ENCODE measurements around the gene POMC. TPM values are rescaled to one million over a fixed set of nuclear protein-coding genes. Genes with fewer than 3 reads are reported as not detected.
"Not testable (repeated sequence)": the region's sequence is repeated elsewhere in the genome, so short reads cannot be mapped to it uniquely, and the experiment has no call there.

The POMC gene
- 10 to 100 TPM in 1 of 3 donors, 1 to 10 TPM in 2; 8.0 to 17.6 (median 8.3) TPM for polyA plus RNA-seq (ENCODE audit: insufficient read length in 3 of 3)
- long read RNA-seq, donor 1, transcript POMC-203 (3 exons, 959 nt) = major isoform, 5 of 22 reads
- long read RNA-seq, donor 1, partial matches to known transcripts = 17 of 22 reads
- long read RNA-seq, donor 1, other reads (novel, unspliced or antisense) = 0 of 22 reads
- long read RNA-seq, donor 2, transcript POMC-203 (3 exons, 959 nt) = major isoform, 6 of 8 reads
- long read RNA-seq, donor 2, partial matches to known transcripts = 0 of 8 reads
- long read RNA-seq, donor 2, other reads (novel, unspliced or antisense) = 0 of 8 reads
- long read RNA-seq, donor 3, transcript POMC-203 (3 exons, 959 nt) = major isoform, 6 of 33 reads
- long read RNA-seq, donor 3, partial matches to known transcripts = 27 of 33 reads
- long read RNA-seq, donor 3, other reads (novel, unspliced or antisense) = 0 of 33 reads
- long read RNA-seq, donor 4, transcript POMC-203 (3 exons, 959 nt) = major isoform, 9 of 28 reads
- long read RNA-seq, donor 4, partial matches to known transcripts = 18 of 28 reads
- long read RNA-seq, donor 4, other reads (novel, unspliced or antisense) = 0 of 28 reads
- long read RNA-seq, donor 5, transcript POMC-203 (3 exons, 959 nt) = major isoform, 5 of 6 reads
- long read RNA-seq, donor 5, partial matches to known transcripts = 0 of 6 reads
- long read RNA-seq, donor 5, other reads (novel, unspliced or antisense) = 0 of 6 reads
- long read RNA-seq, donor 6, transcript POMC-203 (3 exons, 959 nt) = major isoform, 10 of 25 reads
- long read RNA-seq, donor 6, partial matches to known transcripts = 14 of 25 reads
- long read RNA-seq, donor 6, other reads (novel, unspliced or antisense) = 0 of 25 reads
- long read RNA-seq, donor 7, transcript POMC-203 (3 exons, 959 nt) = major isoform, 9 of 25 reads
- long read RNA-seq, donor 7, partial matches to known transcripts = 16 of 25 reads
- long read RNA-seq, donor 7, other reads (novel, unspliced or antisense) = 0 of 25 reads
- long read RNA-seq, donor 8 = 0 reads
- long read RNA-seq, donor 9, transcript POMC-203 (3 exons, 959 nt) = major isoform, 8 of 9 reads
- long read RNA-seq, donor 9, partial matches to known transcripts = 0 of 9 reads
- long read RNA-seq, donor 9, other reads (novel, unspliced or antisense) = 0 of 9 reads
- long read RNA-seq, donor 10, partial matches to known transcripts = 12 of 15 reads
- long read RNA-seq, donor 10, other reads (novel, unspliced or antisense) = 0 of 15 reads
- long read RNA-seq, donor 11, partial matches to known transcripts = 0 of 4 reads
- long read RNA-seq, donor 11, other reads (novel, unspliced or antisense) = 0 of 4 reads
- long read RNA-seq, donor 12, partial matches to known transcripts = 21 of 25 reads
- long read RNA-seq, donor 12, other reads (novel, unspliced or antisense) = 0 of 25 reads
- long read RNA-seq, donor 13, partial matches to known transcripts = 0 of 2 reads
- long read RNA-seq, donor 13, other reads (novel, unspliced or antisense) = 0 of 2 reads
- long read RNA-seq, donor 14 = 0 reads
- long read RNA-seq, donor 15, transcript POMC-203 (3 exons, 959 nt) = major isoform, 5 of 27 reads
- long read RNA-seq, donor 15, partial matches to known transcripts = 21 of 27 reads
- long read RNA-seq, donor 15, other reads (novel, unspliced or antisense) = 0 of 27 reads
- long read RNA-seq, donor 16, transcript POMC-203 (3 exons, 959 nt) = major isoform, 11 of 14 reads
- long read RNA-seq, donor 16, partial matches to known transcripts = 0 of 14 reads
- long read RNA-seq, donor 16, other reads (novel, unspliced or antisense) = 0 of 14 reads

DNA sequence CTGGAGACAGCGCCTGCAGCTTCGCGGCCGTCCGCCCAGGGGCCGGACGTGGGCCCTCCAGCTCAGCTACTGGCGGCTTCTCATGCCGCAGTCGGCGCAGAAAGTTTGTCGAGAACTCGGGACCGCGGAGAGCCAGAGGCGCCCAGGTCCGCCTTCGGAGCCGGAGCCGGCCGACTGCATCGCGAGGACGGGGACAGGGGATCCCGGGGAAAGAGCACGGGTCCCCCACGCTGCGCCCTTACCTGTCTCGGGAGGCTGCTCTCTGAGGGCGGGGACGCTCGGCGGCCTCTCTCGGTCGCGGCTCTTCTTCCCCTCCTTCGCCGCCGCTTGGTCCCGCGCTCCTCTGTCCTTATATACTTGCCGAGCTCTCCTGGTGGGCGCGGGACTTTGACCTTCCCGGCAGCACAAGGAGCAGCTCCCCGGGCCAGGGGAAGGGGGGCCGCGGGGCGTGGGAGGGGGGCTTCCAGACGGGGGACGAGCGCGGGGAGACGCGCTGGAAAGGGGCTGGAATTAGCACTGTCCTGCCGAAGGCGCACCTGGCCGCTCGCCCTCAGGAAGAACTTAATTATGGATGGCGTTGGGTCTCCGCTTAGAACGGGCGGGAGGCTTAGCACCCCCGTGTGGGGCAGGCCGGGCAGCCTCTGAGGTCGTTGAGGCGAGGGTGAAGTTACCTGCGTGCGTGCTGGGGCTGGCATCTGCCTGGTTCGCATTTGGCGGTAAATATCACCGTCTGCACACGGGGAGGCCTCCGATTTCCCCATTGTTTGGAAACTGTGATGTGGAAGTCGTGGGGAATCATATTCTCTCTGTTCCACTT is at the start of gene POMC:
POMC (minus strand) TSS at position 325 of the 817 bp plus-strand sequence. CDS start 3,808 bp downstream, outside the sequence.
- DNase-seq = peak; percentile 48

DNA sequence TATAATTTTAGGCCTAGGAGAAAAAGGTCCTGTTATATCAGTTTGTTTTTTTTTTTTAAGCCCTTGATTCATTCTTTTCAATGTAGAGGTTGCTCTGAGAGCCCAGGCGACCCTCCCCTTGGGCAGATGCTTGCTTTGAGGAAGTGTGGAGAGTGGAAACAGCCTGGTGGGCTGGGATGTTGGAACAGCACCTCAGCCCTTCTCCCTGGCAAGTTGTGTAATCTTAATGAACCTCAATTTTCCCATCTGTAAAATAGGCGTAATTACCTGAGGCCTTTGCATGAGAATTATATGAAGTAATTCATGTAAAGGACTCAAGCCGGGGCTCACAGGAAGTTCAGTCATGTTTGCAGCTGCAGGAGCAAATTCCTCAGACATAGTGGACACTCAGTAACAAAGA is 49.7 kb upstream of the POMC start:
- no peak for DNase-seq

DNA sequence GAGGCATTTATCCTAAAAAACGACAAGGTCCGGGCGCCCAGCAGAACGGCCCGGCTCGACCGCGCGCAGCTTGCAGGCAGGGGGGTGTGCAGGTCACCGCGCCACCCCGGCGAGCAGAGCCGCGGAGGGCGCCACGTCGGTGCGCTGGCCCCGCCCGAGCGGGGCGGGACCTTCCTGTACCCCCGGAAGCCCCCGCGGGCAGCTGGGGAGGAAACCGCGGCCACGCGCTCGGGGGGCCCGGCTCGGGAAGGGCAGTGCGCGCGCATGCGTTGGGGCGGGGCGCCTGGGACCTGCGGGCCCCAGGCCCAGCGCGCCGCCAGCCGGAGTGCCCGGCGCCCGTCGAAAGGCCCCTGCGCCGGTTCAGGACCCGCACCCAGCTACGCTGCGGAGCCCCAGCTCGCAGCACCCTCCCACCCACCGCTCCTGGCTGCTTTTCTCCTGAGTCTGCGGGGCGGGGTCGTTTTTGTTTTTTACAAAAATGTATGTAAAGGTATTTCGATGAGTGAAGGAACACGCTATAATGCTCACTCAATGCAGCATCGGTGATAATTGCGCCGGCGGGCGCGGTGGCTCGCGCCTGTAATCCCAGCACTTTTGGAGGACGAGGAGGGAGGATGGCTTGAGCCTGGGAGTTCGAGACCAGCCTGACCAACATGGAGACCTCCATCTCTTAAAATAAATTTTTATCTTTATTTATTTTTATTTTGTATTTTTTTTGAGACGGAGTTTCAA is 47.7 kb upstream of the POMC start:
- DNase-seq = peak; percentile 69

DNA sequence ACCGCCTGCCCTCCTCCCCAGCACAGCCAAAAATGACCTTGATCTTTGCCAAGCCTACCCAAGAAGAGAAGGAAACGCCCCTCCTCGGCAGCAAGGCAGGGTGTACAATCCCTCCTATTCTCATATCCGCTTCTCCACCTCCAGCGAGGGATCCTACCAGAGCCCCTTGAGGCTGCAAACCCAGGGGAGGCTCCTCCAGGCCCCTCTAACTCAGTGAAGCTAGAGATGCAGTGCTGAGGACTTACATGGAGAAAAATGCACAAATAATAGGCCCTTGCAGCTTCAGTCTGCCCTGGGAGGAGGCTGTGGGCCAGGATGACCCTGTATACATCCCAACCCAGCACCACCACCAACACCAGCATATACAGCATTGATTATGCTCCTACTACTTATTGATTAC is 46.9 kb upstream of the POMC start:
- DNase-seq = no peak

DNA sequence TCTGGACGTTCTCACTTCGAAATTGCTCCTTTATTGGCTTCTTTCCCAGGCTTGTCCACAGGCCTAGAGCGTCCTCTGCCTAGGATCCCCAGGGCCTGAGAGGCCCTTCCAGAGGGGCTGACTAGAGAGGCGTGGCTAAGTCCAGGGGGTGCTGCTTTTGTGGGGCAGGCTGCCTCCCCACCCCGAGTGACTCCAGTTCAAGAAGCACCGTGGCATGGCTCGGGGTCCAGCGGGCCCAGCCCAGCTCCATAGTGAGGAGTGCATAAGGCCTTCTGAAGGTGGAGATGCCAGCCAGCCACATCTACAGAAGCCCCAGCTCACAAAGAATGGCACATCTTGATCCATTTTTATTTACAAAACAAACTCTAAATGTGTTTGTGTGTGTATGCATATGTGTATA is 44.8 kb upstream of the POMC start:
- no peak for DNase-seq

DNA sequence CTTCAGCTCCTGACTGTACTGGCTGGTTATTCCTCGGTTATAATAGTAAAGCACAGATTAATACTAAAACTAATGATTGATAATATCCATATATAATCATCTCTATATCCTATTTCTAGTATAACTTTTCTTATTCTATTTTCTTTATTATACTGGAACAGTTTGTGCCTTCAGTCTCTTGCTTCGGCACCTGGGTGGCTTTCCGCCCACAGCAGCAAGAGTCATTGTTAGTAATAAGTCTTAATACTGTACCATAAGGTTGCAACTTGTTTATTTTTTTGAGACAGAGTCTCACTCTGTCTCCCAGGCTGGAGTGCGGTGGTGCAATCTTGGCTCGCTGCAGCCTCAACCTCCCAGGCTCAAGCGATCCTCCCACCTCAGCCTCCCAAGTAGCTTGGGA is 42.5 kb upstream of the POMC start:
- not testable (repeated sequence) for DNase-seq

DNA sequence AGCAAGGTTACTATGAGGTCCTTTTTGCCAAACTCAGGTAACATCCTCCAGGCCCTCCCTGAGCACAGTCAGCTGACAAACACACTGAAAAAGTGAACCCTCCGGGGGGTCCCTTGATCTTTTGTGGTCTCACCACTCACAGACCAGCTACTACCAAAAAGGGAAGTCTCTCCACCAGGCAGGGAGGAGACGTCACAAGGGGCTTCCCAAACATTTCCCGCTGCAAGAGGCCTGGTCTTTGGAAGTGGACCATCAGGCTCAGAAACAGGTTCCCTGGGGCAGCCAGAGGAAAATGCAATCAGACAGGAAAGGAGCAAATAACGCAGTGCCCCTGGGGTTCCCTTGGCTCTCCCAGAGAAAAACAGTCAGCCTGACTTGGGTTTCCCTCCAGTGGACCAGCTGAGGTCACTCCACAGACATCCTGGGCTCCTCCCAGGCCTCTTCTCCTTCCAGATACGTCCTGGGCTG is 38.7 kb upstream of the POMC start:
- no peak for DNase-seq

DNA sequence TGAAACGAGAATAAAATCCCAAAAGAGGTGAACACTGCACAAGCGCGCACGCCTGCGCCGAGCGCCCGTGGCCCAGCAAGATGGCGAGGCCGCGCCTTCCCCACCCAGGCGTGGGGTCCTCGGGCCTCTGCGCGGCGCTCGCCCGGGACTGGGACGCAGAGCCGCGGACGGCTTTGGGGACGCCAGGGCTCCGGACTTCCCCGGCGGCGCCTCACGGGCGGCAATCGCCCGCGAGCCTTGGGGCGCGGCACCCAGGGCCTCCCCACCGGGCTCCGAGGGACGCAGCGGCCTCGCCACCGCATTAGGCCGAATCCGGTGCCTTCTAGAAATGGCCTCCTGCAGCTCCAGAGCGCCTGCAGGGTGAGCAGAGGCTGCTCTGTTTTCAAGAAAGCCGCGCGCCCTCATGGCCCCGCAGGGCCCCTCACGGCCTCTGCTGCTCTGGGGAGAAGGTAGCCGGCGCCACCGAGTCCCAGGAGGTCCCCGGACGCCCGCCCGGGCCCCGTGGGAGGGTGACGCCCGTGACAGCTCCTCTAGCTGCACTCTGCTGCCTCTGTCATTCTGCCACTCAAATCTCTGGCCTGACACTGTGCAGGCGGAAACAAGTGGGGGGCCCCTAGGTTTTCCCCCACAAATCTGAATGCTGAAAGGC is 35.9 kb upstream of the POMC start:
- no peak for DNase-seq

DNA sequence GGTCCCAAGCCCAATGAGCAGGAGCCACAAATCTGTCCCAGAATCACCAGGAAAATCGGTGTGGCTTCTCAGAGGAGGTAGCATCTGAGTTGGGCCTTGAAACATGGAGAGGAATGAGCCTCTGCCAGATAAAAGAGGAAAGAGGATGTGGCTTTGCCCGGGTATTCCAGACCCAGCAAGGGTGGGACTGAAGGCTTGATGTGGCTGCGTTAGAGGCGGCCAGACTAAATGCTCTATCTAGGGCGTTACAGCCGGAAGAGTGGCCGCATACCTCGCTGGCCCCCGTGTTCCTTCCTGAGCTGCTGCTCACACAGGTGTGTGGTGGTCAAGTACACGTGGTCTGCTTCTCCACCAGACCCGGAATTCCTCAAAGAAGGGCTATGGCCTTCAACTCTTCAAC is 33.9 kb upstream of the POMC start:
- no peak for DNase-seq

DNA sequence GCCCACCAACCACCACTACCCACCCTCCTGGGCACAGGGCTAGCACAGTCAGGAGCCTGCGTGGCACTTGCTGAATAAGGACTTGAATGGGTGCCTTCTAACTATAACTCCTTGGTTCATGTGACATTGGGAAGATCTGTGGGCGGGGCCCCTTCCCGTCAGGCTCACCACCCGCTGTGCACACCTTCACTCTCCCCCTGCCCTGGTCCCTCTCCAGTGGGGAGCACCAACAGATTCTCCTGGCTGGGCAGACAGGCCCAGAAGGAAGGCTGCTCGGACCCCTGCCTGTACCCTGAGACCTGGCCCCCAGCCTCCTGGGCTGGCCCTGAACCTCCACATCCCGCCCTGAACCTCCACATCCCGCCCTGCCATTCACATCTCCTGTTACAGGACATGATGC is 33.4 kb upstream of the POMC start:
- no peak for DNase-seq

DNA sequence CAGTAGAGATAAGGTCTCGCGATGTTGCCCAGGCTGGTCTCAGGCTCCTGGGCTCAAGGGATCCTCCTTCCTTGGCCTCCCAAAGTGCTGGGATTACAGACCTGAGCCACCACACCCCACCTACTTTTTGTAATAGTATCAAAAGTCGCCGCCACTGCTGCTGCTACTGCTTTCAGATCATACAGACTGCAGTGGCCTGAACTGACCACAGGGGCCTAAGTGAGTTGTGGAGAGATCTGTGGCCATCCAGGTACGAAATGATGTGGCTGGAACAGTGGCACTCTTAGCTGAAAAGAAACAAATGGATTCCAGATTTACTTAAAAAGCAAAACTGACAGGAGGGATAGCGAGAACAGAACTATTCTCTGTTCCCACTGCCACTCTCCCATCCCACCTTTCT is 32.9 kb upstream of the POMC start:
- DNase-seq = no peak

DNA sequence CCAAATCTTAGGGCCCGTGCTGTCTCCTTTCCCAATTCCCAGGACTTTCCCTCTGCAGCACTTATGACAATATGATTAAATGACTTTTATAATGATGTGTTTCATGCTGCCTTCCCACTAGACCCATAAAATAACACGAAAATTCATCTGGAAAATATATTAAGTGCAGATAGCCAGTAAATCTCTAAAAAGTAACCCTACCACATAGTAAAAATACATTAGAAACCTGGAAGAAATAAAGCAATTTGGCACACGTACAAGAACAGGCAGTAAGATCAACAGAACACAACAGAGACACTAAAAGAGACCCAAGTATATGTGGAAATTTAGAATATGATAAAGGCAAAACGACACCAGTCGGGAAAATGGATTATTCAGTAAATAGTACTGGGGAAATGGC is 30.2 kb upstream of the POMC start:
- DNase-seq = no peak

DNA sequence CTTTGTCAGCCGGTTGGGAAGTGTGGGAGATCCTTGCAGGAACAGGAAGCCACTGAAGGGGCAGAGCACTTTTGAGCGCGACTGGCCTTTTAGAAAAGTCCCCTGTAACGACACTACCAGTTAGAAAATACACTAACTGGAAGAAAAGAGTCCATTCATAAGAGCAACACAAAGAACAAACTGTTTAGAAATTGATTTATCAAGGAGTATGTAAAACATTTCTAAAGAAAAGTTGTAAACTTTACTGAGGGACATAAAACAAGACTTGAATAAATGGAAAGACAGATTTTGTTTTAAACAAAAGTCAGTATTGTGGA is 29.8 kb upstream of the POMC start:
- no peak for DNase-seq

DNA sequence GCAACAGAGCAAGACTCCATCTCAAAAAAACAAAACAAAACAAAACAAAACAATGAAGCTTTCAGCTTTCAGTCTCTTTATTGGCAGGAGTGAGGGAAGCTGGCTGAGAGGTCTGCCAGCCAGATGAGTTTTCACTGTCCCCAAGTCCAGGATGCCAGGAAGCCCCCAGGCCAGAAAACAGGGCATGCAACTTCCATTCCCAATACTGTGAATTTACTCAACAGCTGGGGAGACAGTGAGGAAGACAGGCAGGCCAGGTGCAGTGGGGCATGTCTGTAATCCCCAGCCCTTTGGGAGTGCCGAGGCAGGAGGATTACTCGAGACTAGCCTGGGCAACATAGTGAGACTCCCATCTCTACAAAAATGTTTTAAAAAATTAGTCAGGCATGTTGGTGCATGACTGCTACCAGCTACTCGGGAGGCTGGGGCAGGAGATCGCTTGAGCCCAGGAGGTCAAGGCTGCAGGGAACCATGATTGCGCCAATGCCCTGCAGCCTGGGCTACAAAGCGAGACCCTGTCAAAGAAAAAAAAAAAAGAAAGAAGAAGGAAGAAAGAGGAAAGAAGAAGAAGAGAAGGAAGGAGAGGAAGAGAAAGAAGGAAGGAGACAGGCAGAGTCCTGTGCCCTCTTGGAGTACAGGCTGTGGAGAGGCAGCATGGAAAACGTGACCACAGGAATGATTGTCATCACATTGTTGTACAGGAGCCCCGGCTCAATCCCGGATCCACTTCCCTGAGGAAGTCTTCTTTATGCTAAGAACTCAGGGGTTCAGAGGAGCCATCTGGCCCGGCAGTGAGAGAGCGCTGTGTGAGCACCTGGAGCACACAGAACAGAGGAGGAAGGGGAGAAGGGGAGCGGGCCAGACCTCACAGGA is 29.2 kb upstream of the POMC start:
- no peak for DNase-seq

DNA sequence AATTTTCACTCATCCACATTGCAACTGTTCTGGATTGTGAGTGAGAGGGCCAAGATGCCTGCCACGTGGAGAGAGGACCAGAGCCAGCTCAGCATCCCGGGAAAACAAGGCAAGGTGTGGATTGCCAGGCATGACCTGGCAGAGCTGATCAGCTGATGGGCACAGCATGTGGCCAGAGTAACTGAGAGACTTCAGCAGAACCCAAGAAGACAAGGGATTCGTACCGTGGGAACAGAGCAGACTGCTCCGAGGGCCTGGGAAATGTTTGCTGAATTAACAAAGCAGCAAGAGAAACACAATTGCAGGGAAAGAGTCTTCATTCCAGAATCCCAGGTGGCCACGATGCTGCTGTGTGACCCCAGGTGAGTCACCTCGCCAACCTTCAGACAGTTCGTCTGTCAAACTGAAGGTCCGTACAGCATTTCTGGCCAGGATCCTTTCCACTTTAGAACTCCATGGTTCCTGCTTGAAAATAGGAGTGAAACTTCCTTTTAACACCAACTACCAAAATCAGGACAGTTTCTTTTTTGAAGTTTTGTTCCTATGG is 26.3 kb upstream of the POMC start:
- no peak for DNase-seq

DNA sequence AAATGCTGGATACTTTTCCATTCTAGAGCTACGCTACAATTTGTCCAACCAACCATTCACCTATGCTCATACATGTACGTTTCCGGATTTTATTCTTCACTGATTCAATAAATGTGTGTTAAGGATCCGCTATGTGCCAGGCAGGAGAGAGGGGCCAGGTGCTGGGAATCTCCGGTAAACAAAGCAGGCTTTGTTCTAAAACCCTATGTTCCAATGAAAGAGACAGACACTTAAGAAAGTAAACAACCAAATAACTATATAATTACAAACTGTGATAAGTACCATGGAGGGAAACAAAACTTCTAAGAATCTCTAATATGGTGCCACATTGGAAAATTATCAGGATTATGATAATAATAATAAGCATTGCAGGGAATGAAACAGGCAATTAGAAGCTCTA is 22.2 kb upstream of the POMC start:
- DNase-seq = no peak

DNA sequence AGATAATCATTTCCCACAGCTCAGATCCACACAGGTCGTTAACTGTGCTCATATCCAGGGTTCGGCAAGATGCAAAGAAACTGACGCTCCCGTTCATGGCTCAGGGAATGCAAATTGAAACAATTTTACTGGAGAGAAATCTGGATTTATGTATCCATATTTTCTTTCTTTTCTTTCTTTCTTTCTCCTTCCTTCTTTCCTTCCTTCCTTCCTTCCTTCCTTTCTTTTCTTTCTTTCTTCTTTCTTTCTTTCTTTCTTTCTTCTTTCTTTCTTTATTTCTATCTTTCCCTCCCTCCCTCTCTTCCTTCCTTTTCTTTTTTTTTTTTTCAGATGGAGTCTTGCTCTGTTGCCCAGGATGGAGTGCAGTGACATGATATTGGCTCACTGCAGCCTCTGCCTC is 20.0 kb upstream of the POMC start:
- DNase-seq = no peak
